ENCODE measurements around the gene MGA.

Gene MGA

DNA sequence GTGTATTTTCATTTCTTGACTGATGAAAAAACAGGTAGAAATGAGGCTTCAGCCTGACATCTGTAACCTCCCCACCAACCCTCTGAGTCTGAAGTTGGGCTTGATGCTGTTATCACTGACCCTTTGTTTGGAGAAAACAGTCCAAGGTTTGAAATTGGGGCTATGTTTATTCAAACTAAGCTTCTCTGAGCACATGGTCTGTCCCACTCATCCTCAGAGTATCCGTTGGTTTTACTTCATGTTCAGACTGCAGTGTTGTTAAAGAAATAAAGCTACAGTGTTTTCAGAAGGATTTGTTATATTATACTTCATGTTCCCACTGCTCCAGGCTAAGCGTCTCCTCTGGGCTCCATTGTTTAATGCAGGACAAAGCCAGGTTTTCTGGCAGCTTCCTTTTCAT is 120.1 kb downstream of the MGA start:
- ATAC-seq (no peak), DNase-seq (no peak)
- Mint-ChIP-seq H3K27me3 (no peaks in the 10 kb centered on the region), H3K9me3 (no peaks in the 10 kb centered on the region), H3K27ac (peak overlapping the region in 1 of 2 donors; percentile 5), H3K4me3 (no peak overlapping the region), H3K4me1 (peaks cover 66% of the 10 kb centered on the region)

- H3K27ac Mint-ChIP-seq: no peak overlapping the region
- DNase-seq: no peak
- H3K9me3 Mint-ChIP-seq: no peaks in the 10 kb centered on the region
- ATAC-seq: no peak
- no peaks in the 10 kb centered on the region for H3K27me3 Mint-ChIP-seq
- H3K4me3 Mint-ChIP-seq: no peak overlapping the region
- peaks cover 62% of the 10 kb centered on the region for H3K4me1 Mint-ChIP-seq
Measured at GRCh38 chr15:41780727-41781126, 120.5 kb downstream of the MGA start.

- H3K4me1 Mint-ChIP-seq: peaks cover 43% of the 10 kb centered on the region
- ATAC-seq: no peak
- no peaks in the 10 kb centered on the region for H3K27me3 Mint-ChIP-seq
- H3K4me3 Mint-ChIP-seq: no peak overlapping the region
- DNase-seq: no peak
- H3K9me3 Mint-ChIP-seq: no peaks in the 10 kb centered on the region
- no peak overlapping the region for H3K27ac Mint-ChIP-seq
Measured at GRCh38 chr15:41782371-41783282, 122.4 kb downstream of the MGA start.

GRCh38 chr15:41783296-41783695 is 123.1 kb downstream of the MGA start:
- ATAC-seq: no peak
- H3K27me3 Mint-ChIP-seq: no peaks in the 10 kb centered on the region
- no peak overlapping the region for H3K27ac Mint-ChIP-seq
- H3K4me3 Mint-ChIP-seq: no peak overlapping the region
- no peak for DNase-seq
- peaks cover 38% of the 10 kb centered on the region for H3K4me1 Mint-ChIP-seq
- H3K9me3 Mint-ChIP-seq: no peaks in the 10 kb centered on the region

- DNase-seq (no peak), ATAC-seq (no peak)
- H3K27me3 Mint-ChIP-seq: no peaks in the 10 kb centered on the region
- H3K27ac Mint-ChIP-seq: no peak overlapping the region
- no peak overlapping the region for H3K4me3 Mint-ChIP-seq
- H3K9me3 Mint-ChIP-seq: no peaks in the 10 kb centered on the region
- H3K4me1 Mint-ChIP-seq: peaks cover 46% of the 10 kb centered on the region
Measured at GRCh38 chr15:41788262-41788661, 128.1 kb downstream of the MGA start.

GRCh38 chr15:41789236-41789635 is 129.0 kb downstream of the MGA start:
- Mint-ChIP-seq H3K27ac (no peak overlapping the region), H3K4me1 (peaks cover 45% of the 10 kb centered on the region), H3K27me3 (no peaks in the 10 kb centered on the region), H3K4me3 (no peak overlapping the region), H3K9me3 (no peaks in the 10 kb centered on the region)
- ATAC-seq (no peak), DNase-seq (no peak)

GRCh38 chr15:41789662-41790061 is 129.5 kb downstream of the MGA start:
- Mint-ChIP-seq H3K27ac (no peak overlapping the region), H3K9me3 (no peaks in the 10 kb centered on the region), H3K4me3 (no peak overlapping the region), H3K4me1 (peaks cover 45% of the 10 kb centered on the region), H3K27me3 (no peaks in the 10 kb centered on the region)
- no peak for ATAC-seq
- DNase-seq: no peak

GRCh38 chr15:41790169-41790568 is 130.0 kb downstream of the MGA start:
- H3K4me1 Mint-ChIP-seq: peaks cover 48% of the 10 kb centered on the region
- ATAC-seq: no peak
- no peak overlapping the region for H3K27ac Mint-ChIP-seq
- DNase-seq: no peak
- no peaks in the 10 kb centered on the region for H3K27me3 Mint-ChIP-seq
- H3K4me3 Mint-ChIP-seq: no peak overlapping the region
- H3K9me3 Mint-ChIP-seq: no peaks in the 10 kb centered on the region

DNA sequence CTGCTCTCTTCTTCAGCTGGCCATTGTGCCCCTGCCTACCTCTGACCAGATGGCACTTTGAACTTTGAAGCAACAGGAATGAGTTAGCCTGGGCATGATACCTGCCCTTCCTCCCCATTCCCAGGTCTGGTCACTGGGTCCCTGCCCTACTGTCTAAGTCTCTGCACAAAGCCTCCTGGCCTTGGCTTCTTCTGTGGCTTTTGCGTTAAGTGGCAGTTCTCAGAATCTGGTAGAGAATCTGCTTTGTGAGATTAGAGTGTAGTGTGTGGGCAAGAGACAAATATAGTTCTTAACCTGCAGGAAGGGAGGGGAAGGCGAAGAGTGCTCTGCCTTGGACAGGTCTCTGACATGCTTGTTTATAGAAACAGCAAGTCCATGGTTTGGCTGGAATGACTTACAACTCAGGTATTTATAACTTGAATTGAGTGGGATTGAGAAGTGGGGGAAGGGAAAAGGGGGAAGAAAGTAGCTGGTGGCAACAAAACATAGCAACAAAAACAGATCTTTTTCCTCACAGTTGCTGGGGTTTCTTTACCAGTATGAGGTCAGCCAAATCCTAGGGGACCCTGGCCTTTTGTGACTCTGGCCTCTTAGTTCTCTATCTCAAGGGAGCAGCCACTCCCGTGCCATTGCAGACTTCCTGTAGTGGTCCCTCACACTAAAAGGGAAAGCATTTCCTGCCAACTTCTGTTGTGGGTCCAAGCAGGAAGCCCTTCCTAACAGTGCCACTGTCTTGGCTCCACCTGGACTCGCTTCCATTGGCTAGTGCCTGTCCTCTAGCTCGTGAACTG is 130.7 kb downstream of the MGA start:
- no peak for DNase-seq
- peak overlapping the region; percentile 81 to 83 for H3K27ac Mint-ChIP-seq
- ATAC-seq: peak; percentile 57
- H3K4me1 Mint-ChIP-seq: peaks cover 56% of the 10 kb centered on the region
- H3K4me3 Mint-ChIP-seq: peak overlapping the region; percentile 38 to 42
- H3K27me3 Mint-ChIP-seq: no peaks in the 10 kb centered on the region
- H3K9me3 Mint-ChIP-seq: no peaks in the 10 kb centered on the region

DNA sequence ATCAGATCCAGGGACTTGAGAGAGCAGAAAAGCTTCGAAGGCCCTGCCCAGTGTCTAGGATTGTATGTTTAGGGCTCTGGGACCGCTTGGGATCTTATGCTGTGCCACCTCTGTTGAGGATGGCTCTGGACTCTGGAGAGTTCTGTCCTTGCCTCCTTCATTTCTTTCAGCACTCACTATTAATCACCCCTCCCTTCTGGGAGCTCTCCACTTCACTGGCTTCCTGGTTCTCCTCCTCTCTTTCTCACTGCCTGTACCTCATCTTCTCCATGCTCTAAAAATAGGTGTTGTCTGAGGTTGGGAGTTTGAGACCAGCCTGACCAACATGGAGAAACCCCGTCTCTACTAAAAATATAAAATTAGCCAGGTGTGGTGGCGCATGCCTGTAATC is 131.3 kb downstream of the MGA start:
- H3K27me3 Mint-ChIP-seq: no peaks in the 10 kb centered on the region
- no peaks in the 10 kb centered on the region for H3K9me3 Mint-ChIP-seq
- DNase-seq (no peak), ATAC-seq (no peak)
- H3K4me3 Mint-ChIP-seq: peak overlapping the region in 1 of 2 donors; percentile 38
- H3K4me1 Mint-ChIP-seq: peaks cover 61% of the 10 kb centered on the region
- H3K27ac Mint-ChIP-seq: peak overlapping the region; percentile 5 to 62

DNA sequence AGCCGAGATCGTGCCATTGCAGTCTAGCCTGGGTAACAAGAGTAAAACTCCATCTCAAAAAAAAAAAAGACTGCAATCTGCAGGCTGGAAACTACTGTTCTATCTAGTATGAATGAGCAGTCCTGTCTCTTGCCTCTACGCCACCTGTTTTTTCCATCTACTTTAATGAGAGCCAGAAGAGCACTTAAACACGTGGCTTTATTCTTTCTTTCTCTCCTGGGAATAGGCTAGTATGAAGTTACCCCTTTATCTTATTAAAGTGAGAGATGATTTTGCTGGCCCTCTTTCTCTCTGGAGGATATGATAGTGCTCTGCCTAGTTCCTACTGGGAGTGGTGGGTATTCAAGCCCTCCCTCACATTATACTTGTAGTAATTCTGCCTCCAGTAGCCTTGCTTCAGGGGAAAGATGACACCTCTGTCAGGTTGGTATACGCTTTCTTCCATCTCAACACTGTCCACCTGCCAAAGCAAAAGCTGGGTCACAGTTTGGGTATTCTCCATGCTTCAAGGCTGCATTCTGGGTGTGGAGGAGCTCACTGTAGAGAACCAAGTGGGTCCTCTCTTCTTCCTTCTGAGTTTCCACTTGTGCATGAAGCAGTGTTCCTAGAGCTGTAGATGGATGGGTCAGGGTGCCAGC is 131.9 kb downstream of the MGA start:
- Mint-ChIP-seq H3K27ac (peak overlapping the region in 1 of 2 donors; percentile 44), H3K4me3 (peak overlapping the region in 1 of 2 donors; percentile 9), H3K4me1 (peaks cover 62% of the 10 kb centered on the region)

GRCh38 chr15:41794081-41794480 is 133.9 kb downstream of the MGA start:
- H3K9me3 Mint-ChIP-seq: no peaks in the 10 kb centered on the region
- DNase-seq (no peak), ATAC-seq (no peak)
- no peak overlapping the region for H3K27ac Mint-ChIP-seq
- H3K4me1 Mint-ChIP-seq: peaks cover 60% of the 10 kb centered on the region
- no peak overlapping the region for H3K4me3 Mint-ChIP-seq
- H3K27me3 Mint-ChIP-seq: no peaks in the 10 kb centered on the region

More for the DNA sequence above, 131.9 kb downstream of the MGA start:
- ATAC-seq: no peak
- Mint-ChIP-seq H3K9me3 (no peaks in the 10 kb centered on the region), H3K27me3 (no peaks in the 10 kb centered on the region)
- no peak for DNase-seq

DNA sequence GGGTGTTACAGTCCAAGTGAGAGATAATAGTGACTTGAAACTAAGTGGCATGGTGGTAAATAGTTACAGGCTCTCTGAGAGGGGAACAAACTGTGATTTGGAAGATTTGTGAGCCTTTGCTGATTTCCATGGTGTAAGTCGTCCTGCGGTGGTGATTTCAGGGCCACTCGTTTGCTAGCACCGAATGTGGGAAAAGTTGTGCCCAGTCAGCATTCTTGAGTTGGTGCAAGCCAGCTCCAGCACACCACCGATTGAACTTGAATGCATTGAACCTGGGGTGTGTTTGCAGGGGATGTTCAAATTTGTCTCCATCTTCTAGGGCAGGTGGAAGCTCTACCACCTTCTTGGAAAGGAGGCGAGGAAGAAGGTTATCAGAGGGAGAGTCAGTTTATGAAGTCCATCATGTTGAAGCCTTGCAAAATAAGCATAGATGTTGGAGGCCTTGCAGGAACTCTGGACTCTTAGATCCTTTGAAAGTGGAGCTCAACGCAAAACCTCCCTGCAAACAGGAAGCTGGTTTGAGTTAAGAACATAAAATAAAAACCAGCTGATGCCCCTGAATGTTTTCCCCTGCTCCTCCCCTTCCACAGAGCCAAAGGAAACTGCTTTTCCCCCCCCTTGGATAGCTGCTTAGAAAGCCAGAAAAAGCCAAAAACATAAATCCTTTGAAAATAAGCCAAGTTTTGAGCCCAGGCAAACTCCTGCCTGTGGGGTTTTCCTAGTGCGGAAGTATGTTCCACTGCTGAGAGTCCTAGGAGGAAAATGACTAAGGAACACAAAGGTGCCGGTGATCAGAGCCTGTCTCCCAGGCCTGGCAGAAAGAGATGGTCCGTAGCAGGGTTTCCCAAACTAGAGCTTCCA is 136.0 kb downstream of the MGA start:
- H3K27ac Mint-ChIP-seq: peak overlapping the region in 1 of 2 donors; percentile 84
- no peak overlapping the region for H3K4me3 Mint-ChIP-seq

GRCh38 chr15:41797201-41797944 is 137.2 kb downstream of the MGA start:
- H3K27ac Mint-ChIP-seq: peak overlapping the region in 1 of 2 donors; percentile 13
- H3K4me1 Mint-ChIP-seq: peaks cover 33% of the 10 kb centered on the region
- H3K9me3 Mint-ChIP-seq: no peaks in the 10 kb centered on the region
- ATAC-seq (no peak), DNase-seq (no peak)
- H3K27me3 Mint-ChIP-seq: no peaks in the 10 kb centered on the region
- no peak overlapping the region for H3K4me3 Mint-ChIP-seq

More for the DNA sequence above, 136.0 kb downstream of the MGA start:
- no peaks in the 10 kb centered on the region for H3K9me3 Mint-ChIP-seq
- H3K4me1 Mint-ChIP-seq: peaks cover 45% of the 10 kb centered on the region
- ATAC-seq (no peak), DNase-seq (no peak)
- no peaks in the 10 kb centered on the region for H3K27me3 Mint-ChIP-seq

Data from stimulated activated naive CD8-positive, alpha-beta T cell treated with anti-CD3 and anti-CD28 coated beads, Interleukin-15, amount 100 ng/mL, for 72 hours (primary cell).